Heart right ventricle (tissue), 16 donors: ENCODE data around the gene GNPDA1. TPM values are rescaled to one million over a fixed set of nuclear protein-coding genes. Genes with fewer than 3 reads are reported as not detected.
A peak's percentile ranks its signal among the peaks of the same experiment; 100 is the strongest.

Experiments
- ATAC-seq, 8 donors: fragments of 200-7000 bp; cut with Tn5 transposase; one replicate each; pipeline ENCODE4 v1.9.1; 2020; ENCODE audit warnings: mild to moderate bottlenecking in 8 of 8, moderate library complexity in 8 of 8, moderate number of reproducible peaks in 1 of 8
- DNase-seq, 2 donors: peaks; one replicate each; pipeline ENCODE4 v3.0.0-alpha.2; 2020
- H3K27ac ChIP-seq, 10 donors: fragments of 200-600 bp; sonication (generic) in 2 of 10; one replicate each; pipeline versions ENCODE4 v1.5.0 to v1.8.0; 2020 to 2022; ENCODE audit warnings: mild to moderate bottlenecking in 3 of 10
- H3K27me3 ChIP-seq, 7 donors: fragments of 200-600 bp; one replicate each; pipeline ENCODE4 v1.8.0; 2021 to 2022; ENCODE audit warnings: mild to moderate bottlenecking in 2 of 7
- H3K36me3 ChIP-seq, 9 donors: fragments of 200-600 bp; sonication (generic) in 1 of 9; one replicate each; pipeline versions ENCODE4 v1.5.0 to v1.8.0; 2020 to 2022; ENCODE audit warnings: mild to moderate bottlenecking in 2 of 9
- H3K4me1 ChIP-seq, 9 donors: fragments of 200-600 bp; sonication (generic) in 1 of 9; one replicate each; pipeline versions ENCODE4 v1.5.0 to v1.8.0; 2020 to 2022; ENCODE audit warnings: mild to moderate bottlenecking in 4 of 9
- H3K4me3 ChIP-seq, 10 donors: fragments of 200-600 bp; sonication (generic) in 2 of 10; one replicate each; pipeline versions ENCODE4 v1.5.0 to v1.8.0; 2020 to 2022; ENCODE audit warnings: mild to moderate bottlenecking in 7 of 10, moderate library complexity in 2 of 10
- H3K9me3 ChIP-seq, 11 donors: fragments of 200-600 bp in 10 of 11; sonication (generic) in 2 of 11; one replicate each; pipeline versions ENCODE4 v1.5.0 to v1.8.0; 2013 to 2022; ENCODE audit warnings: mild to moderate bottlenecking in 2 of 11, control low read depth in 1 of 11, moderate library complexity in 1 of 11
- WGBS, 2 donors: extraction: QIAGEN DNeasy Blood & Tissue Kit; methylation state at CpG; one replicate each; pipeline ENCODE4 v1.1.7; 2013; ENCODE audit warnings: inconsistent platforms in 1 of 2; 5-methylcytosine and 5-hydroxymethylcytosine counted together
- intact Hi-C, 10 donors: fragments of 100-400 bp; cut with DNase I; formaldehyde crosslinking; loops; one replicate each; pipeline versions ENCODE4 v1.11.1 to v1.14.2; 2022
- polyA plus RNA-seq, 2 donors: library from polyadenylated mRNA; stranded (reverse); fragments of 200-250 nt; gene quantifications; one replicate each; pipeline ENCODE4 v1.2.3, GENCODE V29; 2013
- total RNA-seq, 10 donors: library from RNA; stranded (reverse); fragmentation: NEBNext Ultra II Directional in 3 of 10; extraction: Animal tissue kit (Norgen Biotek cat#: 25700) in 3 of 10; gene quantifications; one replicate each; pipeline versions ENCODE4 v1.2.1 to v1.2.4, GENCODE V29; 2021 to 2023
- TF ChIP-seq, protein P1 (sequence below), 9 donors: fragments of 200-600 bp; sonication (generic) in 2 of 9; IDR thresholded peaks; one replicate each; pipeline versions ENCODE4 v1.5.0 to v1.8.0; 2021 to 2022; ENCODE audit warnings: antibody characterized with exemption in 9 of 9, mild to moderate bottlenecking in 5 of 9, moderate library complexity in 1 of 9
- donor health status: Arrhythmogenic right ventricular cardiomyopathy.
- donor health status: ischemic (EF 13 %, LVEDD 7.1; RV severe dilation, severe dysfunction).
- donor health status: healthy with polysubstance abuse.
- donor health status: DM: no; HTN: yes; CAD: no.
- donor health status: DM: no; HTN: no; CAD: no.
- donor health status: ischemic (EF 25% LVEDD 6.9; RV normal size, moderate dysfunction).
- donor health status: ischemic (EF 25% LVEDD 5.7; RV mildly dilated, moderate dysfunction).
- donor health status: healthy.
- donor health status: DM: yes; HTN: yes; CAD: no.
- donor health status: Ischemic cardiomyopathy.
- donor health status: ischemic (EF 35%, LVEDD 5.7; RV mildly dilated, moderate dysfunction).
- donor health status: nonischemic (EF 11% LVEDD 7.7; RV severe dilation, severe dysfunction).
- donor health status: DM: yes; HTN: yes; CAD: no.
- donor health status: PGD.
- donor health status: ischemic (EF 29% LVEDD 5.4; RV normal size, mild dysfunction).
- donor health status: nonischemic (EF 23%, LVEDD 6.1; RV moderate dilation, normal function).

GNPDA1 gene
- total and polyA plus RNA-seq, 12 donors = 11.6 to 24.3 (median 20.3) TPM

- 93 to 96% methylated on average over 6 of the region's 6 CpGs for WGBS, 2 donors
- no peaks in the 10 kb centered on the region for H3K9me3 ChIP-seq
- H3K4me3 ChIP-seq = no peak overlapping the region
- DNase-seq (no peak), ATAC-seq (no peak)
- no peak overlapping the region for H3K27ac ChIP-seq
- intact Hi-C loops = no loop called here
- H3K36me3 ChIP-seq = peaks cover 0 to 100% (median 45%) of the 10 kb centered on the region in 9 donors
- no peaks in the 10 kb centered on the region for H3K27me3 ChIP-seq
- TF ChIP-seq, protein P1, sequence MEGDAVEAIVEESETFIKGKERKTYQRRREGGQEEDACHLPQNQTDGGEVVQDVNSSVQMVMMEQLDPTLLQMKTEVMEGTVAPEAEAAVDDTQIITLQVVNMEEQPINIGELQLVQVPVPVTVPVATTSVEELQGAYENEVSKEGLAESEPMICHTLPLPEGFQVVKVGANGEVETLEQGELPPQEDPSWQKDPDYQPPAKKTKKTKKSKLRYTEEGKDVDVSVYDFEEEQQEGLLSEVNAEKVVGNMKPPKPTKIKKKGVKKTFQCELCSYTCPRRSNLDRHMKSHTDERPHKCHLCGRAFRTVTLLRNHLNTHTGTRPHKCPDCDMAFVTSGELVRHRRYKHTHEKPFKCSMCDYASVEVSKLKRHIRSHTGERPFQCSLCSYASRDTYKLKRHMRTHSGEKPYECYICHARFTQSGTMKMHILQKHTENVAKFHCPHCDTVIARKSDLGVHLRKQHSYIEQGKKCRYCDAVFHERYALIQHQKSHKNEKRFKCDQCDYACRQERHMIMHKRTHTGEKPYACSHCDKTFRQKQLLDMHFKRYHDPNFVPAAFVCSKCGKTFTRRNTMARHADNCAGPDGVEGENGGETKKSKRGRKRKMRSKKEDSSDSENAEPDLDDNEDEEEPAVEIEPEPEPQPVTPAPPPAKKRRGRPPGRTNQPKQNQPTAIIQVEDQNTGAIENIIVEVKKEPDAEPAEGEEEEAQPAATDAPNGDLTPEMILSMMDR (IDR thresholded peaks at IDR 0.05) = no peak
- H3K4me1 ChIP-seq = peaks cover 0 to 54% (median 18%) of the 10 kb centered on the region in 9 donors
Measured at GRCh38 chr5:141976176-141976575, 36.7 kb downstream of the GNPDA1 start.

DNA sequence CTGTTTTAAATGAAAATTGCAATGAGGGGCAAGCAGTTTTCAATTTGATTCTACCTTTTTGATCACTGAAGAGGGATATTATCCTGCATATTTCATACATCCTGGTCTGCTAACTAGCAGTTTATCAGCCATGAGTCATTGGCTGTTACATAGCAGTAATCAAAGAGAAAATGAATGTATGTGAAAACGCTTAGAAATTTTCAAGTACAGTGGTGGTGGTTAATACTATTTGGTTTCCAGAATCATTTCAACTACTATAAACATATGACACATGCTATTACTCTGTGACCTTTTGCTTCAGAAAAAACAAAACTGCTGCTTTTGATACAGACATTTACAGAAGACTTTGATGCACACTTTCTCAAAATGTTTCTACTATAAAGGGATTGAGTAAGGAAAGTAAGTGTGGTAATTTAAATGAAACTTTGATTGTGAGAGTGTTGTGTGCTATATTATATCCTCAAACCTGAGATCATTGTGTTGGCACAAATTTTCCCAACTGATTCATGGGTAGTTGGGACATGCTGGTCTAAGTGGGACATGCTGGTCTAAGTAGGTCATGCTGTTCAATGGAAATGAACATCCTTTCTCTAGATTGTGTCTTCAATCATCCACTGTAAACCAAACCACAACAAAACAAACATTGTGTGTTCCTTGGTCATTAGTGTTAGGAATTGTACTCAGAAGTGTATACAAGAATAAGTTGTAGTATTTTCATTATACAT, 38.8 kb downstream of the GNPDA1 start:
- 81 to 90% methylated on average over 1 of the region's 1 CpG for WGBS, 2 donors
- ATAC-seq (no peak), DNase-seq (no peak)
- H3K4me1 ChIP-seq = peaks cover 0 to 70% (median 35%) of the 10 kb centered on the region in 9 donors
- intact Hi-C loops = no loop called here
- H3K9me3 ChIP-seq = no peaks in the 10 kb centered on the region
- TF ChIP-seq, protein P1 (IDR thresholded peaks at IDR 0.05) = no peak
- H3K27me3 ChIP-seq = no peaks in the 10 kb centered on the region
- peaks cover 0 to 86% (median 25%) of the 10 kb centered on the region in 9 donors for H3K36me3 ChIP-seq
- no peak overlapping the region for H3K4me3 ChIP-seq
- no peak overlapping the region for H3K27ac ChIP-seq

DNA sequence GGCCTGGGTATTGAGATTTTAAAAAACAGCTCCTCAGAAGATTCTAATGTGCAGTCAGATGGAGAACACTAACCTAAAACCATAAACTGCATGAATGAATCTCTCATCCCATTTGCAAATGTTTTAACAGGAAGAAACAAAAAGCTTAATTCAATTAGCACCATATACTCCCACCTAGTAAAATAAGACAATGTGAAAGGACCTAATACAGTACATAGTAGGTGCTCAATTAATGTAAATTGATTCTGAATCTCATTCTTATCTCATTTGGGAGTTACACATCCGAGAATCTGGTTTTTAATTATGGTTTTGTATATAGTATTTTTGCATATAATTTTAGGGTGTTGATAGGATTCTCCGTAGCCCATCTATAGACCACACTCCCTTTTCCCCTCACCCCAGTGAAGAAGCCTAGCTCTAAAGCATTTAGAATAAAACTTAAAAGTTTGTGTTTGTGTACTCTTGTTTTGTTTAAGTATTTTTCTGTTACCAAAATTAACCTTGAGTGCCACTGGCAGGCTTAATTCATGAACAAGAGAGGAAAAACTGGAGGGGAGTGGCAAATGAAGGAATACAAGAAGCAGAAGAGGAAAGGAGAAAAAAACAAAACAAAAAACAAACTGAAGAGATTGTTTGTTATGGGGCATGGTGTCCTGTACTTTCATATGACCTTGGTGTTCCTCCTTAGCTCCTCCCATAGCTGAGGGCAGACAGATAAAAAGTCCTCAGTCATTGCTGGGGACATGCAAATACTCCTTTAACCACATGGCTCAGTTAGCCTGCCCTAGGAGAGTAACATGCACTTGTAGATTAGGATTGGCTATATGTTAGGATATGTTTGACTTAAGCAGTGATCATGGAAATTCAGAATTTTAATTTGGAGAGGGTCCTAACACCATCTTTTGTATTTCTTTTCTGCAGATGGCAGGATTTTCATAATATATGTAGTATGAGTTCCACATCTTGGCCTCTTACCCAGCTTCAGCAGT, 42.8 kb downstream of the GNPDA1 start:
- peaks cover 0 to 47% (median 9%) of the 10 kb centered on the region in 9 donors for H3K36me3 ChIP-seq
- intact Hi-C loops = loop anchor here in 1 of 10 donors (10.0 kb wide), 1 partner anchor 85 kb away; no protein-coding TSS in a partner anchor
- DNase-seq = no peak
- H3K27ac ChIP-seq = peak overlapping the region; percentile 65 to 98 (median 96)
- H3K4me1 ChIP-seq = peaks cover 0 to 50% (median 27%) of the 10 kb centered on the region in 9 donors
- 65 to 72% methylated on average over 2 of the region's 2 CpGs for WGBS, 2 donors
- H3K27me3 ChIP-seq = no peaks in the 10 kb centered on the region
- no peaks in the 10 kb centered on the region for H3K9me3 ChIP-seq
- TF ChIP-seq, protein P1 (IDR thresholded peaks at IDR 0.05) = no peak
- peak in 2 of 8 donors; percentile 21 to 33 for ATAC-seq
- H3K4me3 ChIP-seq = peak overlapping the region; percentile 49 to 90 (median 76)
